Stimulated activated CD8-positive, alpha-beta memory T cell treated with anti-CD3 and anti-CD28 coated beads, Interleukin-12 subunit alpha, Interleukin-12 subunit beta, amount 100 ng/mL, for 1 hour (primary cell): Measurements from ENCODE around the gene RYR3.

ENCODE experiments used
- DNase-seq: peaks from one replicate; pipeline ENCODE4 v3.0.0-alpha.2; 2020; ENCODE audit warnings: low read depth

RYR3 gene

GRCh38 chr15:33506781-33507296 lies 196.1 kb downstream of the RYR3 start:
- DNase-seq = no peak

- DNase-seq = no peak
Observed at GRCh38 chr15:33508703-33509102, 197.9 kb downstream of the RYR3 start.

- no peak for DNase-seq
Observed at GRCh38 chr15:33515121-33515520, 204.4 kb downstream of the RYR3 start.

GRCh38 chr15:33516563-33516962 lies 205.8 kb downstream of the RYR3 start:
- DNase-seq = no peak

- DNase-seq = no peak
Observed at GRCh38 chr15:33517944-33518343, 207.2 kb downstream of the RYR3 start.

- no peak for DNase-seq
Observed at GRCh38 chr15:33518421-33518820, 207.7 kb downstream of the RYR3 start.

- no peak for DNase-seq
Observed at GRCh38 chr15:33524274-33524673, 213.5 kb downstream of the RYR3 start.

GRCh38 chr15:33526532-33526931 lies 215.8 kb downstream of the RYR3 start:
- DNase-seq = no peak

- DNase-seq = no peak
Observed at GRCh38 chr15:33533197-33533596, 222.4 kb downstream of the RYR3 start.

- no peak for DNase-seq
Observed at GRCh38 chr15:33534642-33535041, 223.9 kb downstream of the RYR3 start.

- DNase-seq = no peak
Observed at GRCh38 chr15:33535135-33535534, 224.4 kb downstream of the RYR3 start.

- DNase-seq = no peak
Observed at GRCh38 chr15:33539825-33540573, 229.2 kb downstream of the RYR3 start.

- DNase-seq = no peak
Observed at GRCh38 chr15:33543957-33544356, 233.2 kb downstream of the RYR3 start.

GRCh38 chr15:33545866-33546265 lies 235.1 kb downstream of the RYR3 start:
- no peak for DNase-seq

- DNase-seq = no peak
Observed at GRCh38 chr15:33547876-33548275, 237.1 kb downstream of the RYR3 start.

GRCh38 chr15:33551860-33552259 lies 241.1 kb downstream of the RYR3 start:
- no peak for DNase-seq

- DNase-seq = no peak
Observed at GRCh38 chr15:33553157-33553556, 242.4 kb downstream of the RYR3 start.

- DNase-seq = no peak
Observed at GRCh38 chr15:33559207-33559890, 248.6 kb downstream of the RYR3 start.

- no peak for DNase-seq
Observed at GRCh38 chr15:33561407-33561806, 250.6 kb downstream of the RYR3 start.

- DNase-seq = no peak
Observed at GRCh38 chr15:33561967-33562366, 251.2 kb downstream of the RYR3 start.

- no peak for DNase-seq
Observed at GRCh38 chr15:33565094-33565493, 254.3 kb downstream of the RYR3 start.

- no peak for DNase-seq
Observed at GRCh38 chr15:33567652-33568051, 256.9 kb downstream of the RYR3 start.

- DNase-seq = no peak
Observed at GRCh38 chr15:33569036-33569435, 258.3 kb downstream of the RYR3 start.
